GM20431 (cell line): Measurements from ENCODE around the gene SRGAP3.

Experiments used
- in situ Hi-C: fragments of 300-500 bp; cut with MseI, MboI; formaldehyde crosslinking; loops from one replicate; pipeline ENCODE4 v1.15.0; 2020; ENCODE audit warnings: low sequenced_read_pairs; ENCODE audit not compliant: unreplicated experiment

Gene SRGAP3

GRCh38 chr3:9230596-9230995 is 18.9 kb downstream of the SRGAP3 start:
- in situ Hi-C loops = no loop called here

- in situ Hi-C loops = no loop called here
Measured at GRCh38 chr3:9229879-9230278, 19.6 kb downstream of the SRGAP3 start.

GRCh38 chr3:9229325-9229724 is 20.1 kb downstream of the SRGAP3 start:
- in situ Hi-C loops = no loop called here

GRCh38 chr3:9226326-9226725 is 23.1 kb downstream of the SRGAP3 start:
- in situ Hi-C loops = no loop called here

GRCh38 chr3:9225268-9225667 is 24.2 kb downstream of the SRGAP3 start:
- in situ Hi-C loops = no loop called here

GRCh38 chr3:9224490-9224889 is 25.0 kb downstream of the SRGAP3 start:
- in situ Hi-C loops = no loop called here

- in situ Hi-C loops = no loop called here
Measured at GRCh38 chr3:9223672-9224071, 25.8 kb downstream of the SRGAP3 start.

GRCh38 chr3:9222956-9223639 is 26.3 kb downstream of the SRGAP3 start:
- in situ Hi-C loops = no loop called here

GRCh38 chr3:9222049-9222448 is 27.4 kb downstream of the SRGAP3 start:
- in situ Hi-C loops = no loop called here

- in situ Hi-C loops = no loop called here
Measured at GRCh38 chr3:9218514-9218846, 31.0 kb downstream of the SRGAP3 start.

- in situ Hi-C loops = no loop called here
Measured at GRCh38 chr3:9217784-9218513, 31.5 kb downstream of the SRGAP3 start.

- in situ Hi-C loops = no loop called here
Measured at GRCh38 chr3:9216736-9217135, 32.7 kb downstream of the SRGAP3 start.

- in situ Hi-C loops = no loop called here
Measured at GRCh38 chr3:9214599-9214998, 34.8 kb downstream of the SRGAP3 start.

- in situ Hi-C loops = no loop called here
Measured at GRCh38 chr3:9214185-9214584, 35.3 kb downstream of the SRGAP3 start.

GRCh38 chr3:9213019-9213634 is 36.3 kb downstream of the SRGAP3 start:
- in situ Hi-C loops = no loop called here

- in situ Hi-C loops = no loop called here
Measured at GRCh38 chr3:9211155-9211950, 38.1 kb downstream of the SRGAP3 start.

- in situ Hi-C loops = no loop called here
Measured at GRCh38 chr3:9209777-9210176, 39.7 kb downstream of the SRGAP3 start.

GRCh38 chr3:9208605-9209152 is 40.8 kb downstream of the SRGAP3 start:
- in situ Hi-C loops = no loop called here

- in situ Hi-C loops = no loop called here
Measured at GRCh38 chr3:9207116-9207763, 42.2 kb downstream of the SRGAP3 start.

- in situ Hi-C loops = no loop called here
Measured at GRCh38 chr3:9206287-9206686, 43.2 kb downstream of the SRGAP3 start.
